ENCODE results near the gene MAD1L1. TPM values are rescaled to one million over a fixed set of nuclear protein-coding genes. Genes with fewer than 3 reads are reported as not detected.
A peak's percentile ranks its signal among the peaks of the same experiment; 100 is the strongest.
"Not testable (repeated sequence)": the region's sequence is repeated elsewhere in the genome, so short reads cannot be mapped to it uniquely, and the experiment has no call there.

Gene MAD1L1
- total and polyA plus RNA-seq, 4 donors = 29.3 to 44.1 (median 35.8) TPM

DNA sequence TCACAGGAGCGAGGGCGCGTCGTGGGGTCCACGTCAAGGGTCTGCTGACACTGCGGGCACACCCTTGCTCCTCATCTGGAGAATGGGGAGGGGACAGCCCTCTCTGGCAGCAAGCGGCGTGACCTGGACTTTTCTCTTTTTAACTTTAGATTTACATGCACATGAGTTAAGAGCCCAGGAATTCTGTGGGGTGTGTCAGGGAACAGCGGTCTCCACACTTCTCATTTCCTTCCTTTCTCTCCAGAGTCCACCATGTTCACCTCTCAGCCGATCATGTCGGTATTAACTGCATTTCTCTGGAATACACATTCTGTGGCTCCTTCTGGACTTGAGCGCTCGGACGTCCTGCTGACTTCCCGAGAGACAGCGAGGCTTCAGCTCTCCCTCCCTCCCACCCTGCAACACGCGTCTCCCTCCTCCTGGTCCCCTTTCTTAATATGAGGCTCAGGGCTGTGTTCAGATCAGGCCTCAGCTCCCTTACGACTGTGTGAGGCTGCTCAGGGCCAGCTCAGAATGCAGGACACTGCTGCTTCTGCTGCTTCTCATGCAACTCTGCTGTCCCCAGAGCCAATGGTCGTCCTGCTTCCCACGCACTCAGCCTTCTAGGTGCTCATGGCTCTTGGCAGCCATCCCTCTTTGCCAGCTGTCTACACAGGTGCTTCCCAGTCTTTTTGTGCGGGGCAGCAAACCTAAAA is 301.3 kb downstream of the MAD1L1 start:
- Histone ChIP-seq H3K4me1 (ENCODE audit: control insufficient read depth, insufficient read depth, low read length) (no peaks in the 10 kb centered on the region), H3K4me3 (ENCODE audit: low read depth, low read length) (no peak overlapping the region), H3K27me3 (ENCODE audit: control insufficient read depth, insufficient read depth, low read length) (no peaks in the 10 kb centered on the region), H3K27ac (ENCODE audit: low read depth, low read length) (no peak overlapping the region), H3K9me3 (ENCODE audit: control insufficient read depth, insufficient read depth, low read length) (no peaks in the 10 kb centered on the region), H3K36me3 (ENCODE audit: control insufficient read depth, insufficient read depth, low read length) (peaks cover 50% of the 10 kb centered on the region)
- no peak for DNase-seq (ENCODE audit: low read depth in 4 of 6, low spot score in 6 of 6)
- 84% methylated on average over 15 of the region's 22 CpGs for WGBS (ENCODE audit: insufficient coverage)

DNA sequence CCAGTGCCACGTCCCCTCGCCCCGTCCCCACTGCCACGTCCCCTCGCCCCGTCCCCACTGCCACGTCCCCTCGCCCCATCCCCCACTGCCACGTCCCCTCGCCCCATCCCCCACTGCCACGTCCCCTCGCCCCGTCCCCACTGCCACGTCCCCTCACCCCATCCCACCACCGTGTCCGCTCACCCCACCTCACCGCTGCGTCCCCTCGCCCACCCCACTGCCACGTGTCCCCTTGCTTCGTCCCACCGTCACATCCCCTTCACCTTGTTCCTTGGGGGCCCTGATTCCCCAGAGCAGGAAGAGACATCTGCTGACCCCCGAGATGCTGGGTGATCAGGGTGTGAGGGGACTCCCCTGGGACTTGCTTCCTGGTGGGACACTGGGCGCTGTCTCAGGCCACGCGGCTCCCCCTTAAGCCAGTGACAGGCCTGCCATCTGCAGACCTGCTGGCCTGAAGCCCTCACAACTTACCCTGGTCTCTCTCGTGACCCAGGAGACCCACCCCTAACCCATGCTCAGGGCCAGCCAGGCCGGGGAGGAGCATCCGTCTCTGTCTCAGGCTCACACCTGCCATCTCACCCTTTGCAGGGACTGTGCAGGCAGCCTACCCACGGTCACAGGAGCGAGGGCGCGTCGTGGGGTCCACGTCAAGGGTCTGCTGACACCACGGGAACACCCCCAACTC is 302.2 kb downstream of the MAD1L1 start:
- WGBS (ENCODE audit: insufficient coverage) = over 99% methylated on average over 14 of the region's 36 CpGs
- no peak overlapping the region for H3K27ac ChIP-seq (ENCODE audit: low read depth, low read length)
- no peak overlapping the region for H3K4me3 ChIP-seq (ENCODE audit: low read depth, low read length)
- H3K9me3 ChIP-seq (ENCODE audit: control insufficient read depth, insufficient read depth, low read length) = no peaks in the 10 kb centered on the region
- H3K27me3 ChIP-seq (ENCODE audit: control insufficient read depth, insufficient read depth, low read length) = no peaks in the 10 kb centered on the region
- peaks cover 41% of the 10 kb centered on the region for H3K36me3 ChIP-seq (ENCODE audit: control insufficient read depth, insufficient read depth, low read length)
- DNase-seq (ENCODE audit: low read depth in 4 of 6, low spot score in 6 of 6) = no peak
- H3K4me1 ChIP-seq (ENCODE audit: control insufficient read depth, insufficient read depth, low read length) = no peaks in the 10 kb centered on the region

DNA sequence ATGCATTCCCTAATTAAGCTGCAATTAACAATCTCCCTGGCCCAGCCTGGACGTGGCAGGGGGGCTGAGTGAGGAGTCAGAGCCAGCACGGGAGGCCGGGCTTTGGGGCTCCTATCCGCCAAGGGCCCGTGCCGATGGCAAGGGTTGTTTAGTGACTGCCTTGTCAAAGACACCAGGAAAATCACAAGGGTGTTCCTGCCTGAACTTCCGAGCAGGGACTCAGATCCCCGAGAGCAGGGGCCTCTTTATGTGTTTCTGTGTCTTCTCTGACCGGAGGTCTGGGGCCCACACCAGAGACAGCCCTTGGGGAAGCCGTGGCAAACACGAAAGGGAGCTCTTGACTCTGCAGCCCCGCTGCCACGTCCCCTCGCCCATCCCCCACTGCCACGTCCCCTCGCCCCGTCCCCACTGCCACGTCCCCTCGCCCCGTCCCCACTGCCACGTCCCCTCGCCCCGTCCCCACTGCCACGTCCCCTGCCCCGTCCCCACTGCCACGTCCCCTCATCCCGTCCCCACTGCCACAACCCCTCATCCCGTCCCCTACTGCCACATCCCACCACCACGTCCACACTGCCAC is 303.3 kb downstream of the MAD1L1 start:
- not testable (repeated sequence) for H3K4me1 ChIP-seq (ENCODE audit: control insufficient read depth, insufficient read depth, low read length); DNase-seq (ENCODE audit: low read depth in 4 of 6, low spot score in 6 of 6); H3K27me3 ChIP-seq (ENCODE audit: control insufficient read depth, insufficient read depth, low read length); H3K9me3 ChIP-seq (ENCODE audit: control insufficient read depth, insufficient read depth, low read length); H3K27ac ChIP-seq (ENCODE audit: low read depth, low read length); H3K4me3 ChIP-seq (ENCODE audit: low read depth, low read length)
- peaks cover 34% of the 10 kb centered on the region for H3K36me3 ChIP-seq (ENCODE audit: control insufficient read depth, insufficient read depth, low read length)
- WGBS (ENCODE audit: insufficient coverage) = 89% methylated on average over 19 of the region's 29 CpGs

DNA sequence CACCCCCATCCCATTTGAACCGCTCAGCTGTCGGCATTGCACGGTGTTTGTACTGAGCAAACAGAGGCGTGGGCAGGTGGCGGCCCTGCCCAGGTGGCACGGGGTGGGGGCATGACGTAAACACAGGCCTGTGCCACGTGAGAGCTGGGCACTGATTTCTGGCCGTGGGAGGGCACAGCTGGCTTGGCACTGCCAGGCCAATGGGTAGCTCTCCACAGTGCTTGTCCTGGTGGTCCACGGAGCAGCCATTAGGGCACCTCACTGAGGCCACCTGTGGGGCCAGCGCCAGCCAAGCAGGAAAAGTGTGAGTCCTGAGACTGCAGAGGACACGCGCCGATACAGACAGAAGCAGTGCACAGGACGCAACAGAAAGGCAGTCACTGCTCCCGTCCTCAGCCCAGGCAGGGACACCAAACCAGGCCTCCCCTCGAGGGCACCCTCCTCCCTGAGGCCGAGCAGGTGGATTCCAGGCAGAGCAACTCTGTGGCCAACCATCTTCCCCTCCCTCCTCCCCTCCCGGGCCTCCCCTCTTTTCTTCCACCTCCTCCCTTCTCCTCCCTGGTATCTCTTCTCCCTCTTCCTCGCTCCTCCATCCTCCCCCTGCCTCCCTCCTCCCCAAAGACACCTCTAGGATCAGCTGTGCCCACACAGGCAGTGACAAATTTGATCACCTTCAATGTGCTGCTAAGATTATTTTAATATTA is 303.9 kb downstream of the MAD1L1 start:
- Histone ChIP-seq H3K4me3 (ENCODE audit: low read depth, low read length) (no peak overlapping the region), H3K27ac (ENCODE audit: low read depth, low read length) (no peak overlapping the region), H3K4me1 (ENCODE audit: control insufficient read depth, insufficient read depth, low read length) (no peaks in the 10 kb centered on the region), H3K36me3 (ENCODE audit: control insufficient read depth, insufficient read depth, low read length) (peaks cover 31% of the 10 kb centered on the region), H3K27me3 (ENCODE audit: control insufficient read depth, insufficient read depth, low read length) (no peaks in the 10 kb centered on the region), H3K9me3 (ENCODE audit: control insufficient read depth, insufficient read depth, low read length) (no peaks in the 10 kb centered on the region)
- WGBS (ENCODE audit: insufficient coverage) = 91% methylated on average over 20 of the region's 20 CpGs
- no peak for DNase-seq (ENCODE audit: low read depth in 4 of 6, low spot score in 6 of 6)

DNA sequence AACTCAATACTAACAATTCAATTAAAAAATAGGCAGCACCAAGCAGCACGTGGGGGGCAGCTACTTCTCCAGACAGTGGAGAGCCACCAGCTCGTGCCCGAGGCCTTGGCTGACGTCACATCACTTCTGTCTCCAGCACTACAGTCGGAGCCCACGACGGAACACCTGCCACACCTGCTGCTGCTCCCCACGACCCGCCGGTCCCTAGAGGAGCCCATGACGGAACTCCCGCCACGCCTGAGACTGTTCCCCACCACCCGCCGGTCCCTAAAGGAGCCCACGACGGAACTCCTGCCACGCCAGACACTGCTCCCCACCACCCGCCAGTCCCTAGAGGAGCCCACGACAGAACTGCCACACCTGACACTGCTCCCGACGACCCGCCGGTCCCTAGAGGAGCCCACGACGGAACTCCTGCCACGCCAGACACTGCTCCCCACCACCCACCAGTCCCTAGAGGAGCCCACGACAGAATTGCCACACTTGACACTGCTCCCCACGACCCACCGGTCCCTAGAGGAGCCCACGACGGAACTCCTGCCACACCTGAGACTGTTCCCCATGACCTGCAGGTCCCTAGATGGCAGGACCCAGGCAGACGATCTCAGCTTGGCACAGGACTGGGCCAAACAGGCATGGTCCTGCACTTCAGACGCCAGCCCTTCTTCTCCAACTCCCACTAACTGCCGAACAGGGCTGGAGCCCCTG is 304.7 kb downstream of the MAD1L1 start:
- H3K27me3 ChIP-seq (ENCODE audit: control insufficient read depth, insufficient read depth, low read length) = no peaks in the 10 kb centered on the region
- no peak overlapping the region for H3K27ac ChIP-seq (ENCODE audit: low read depth, low read length)
- WGBS (ENCODE audit: insufficient coverage) = 91% methylated on average over 35 of the region's 35 CpGs
- no peak for DNase-seq (ENCODE audit: low read depth in 4 of 6, low spot score in 6 of 6)
- no peak overlapping the region for H3K4me3 ChIP-seq (ENCODE audit: low read depth, low read length)
- peaks cover 31% of the 10 kb centered on the region for H3K36me3 ChIP-seq (ENCODE audit: control insufficient read depth, insufficient read depth, low read length)
- no peaks in the 10 kb centered on the region for H3K9me3 ChIP-seq (ENCODE audit: control insufficient read depth, insufficient read depth, low read length)
- H3K4me1 ChIP-seq (ENCODE audit: control insufficient read depth, insufficient read depth, low read length) = no peaks in the 10 kb centered on the region

DNA sequence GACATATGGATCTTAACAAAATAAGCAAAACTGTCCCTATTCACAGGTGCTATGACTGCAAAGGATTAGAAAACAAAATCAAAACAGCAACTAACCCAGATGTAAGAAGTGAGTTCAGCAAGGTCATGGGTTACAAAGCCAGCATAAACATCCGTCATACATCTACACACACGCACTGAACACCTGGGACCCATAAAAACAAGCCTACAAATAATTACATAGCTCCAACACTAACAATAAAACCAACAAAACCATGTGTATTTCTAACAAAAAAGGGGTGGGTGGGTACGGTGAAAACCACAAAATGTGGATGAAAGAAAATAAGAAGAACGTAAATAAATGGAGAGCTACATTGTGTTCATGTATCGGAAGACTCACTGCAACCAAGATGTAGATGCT is 305.8 kb downstream of the MAD1L1 start:
- WGBS (ENCODE audit: insufficient coverage) = 78% methylated on average over 2 of the region's 5 CpGs
- Histone ChIP-seq H3K9me3 (ENCODE audit: control insufficient read depth, insufficient read depth, low read length) (no peaks in the 10 kb centered on the region), H3K4me3 (ENCODE audit: low read depth, low read length) (no peak overlapping the region), H3K27ac (ENCODE audit: low read depth, low read length) (no peak overlapping the region), H3K4me1 (ENCODE audit: control insufficient read depth, insufficient read depth, low read length) (no peaks in the 10 kb centered on the region), H3K27me3 (ENCODE audit: control insufficient read depth, insufficient read depth, low read length) (no peaks in the 10 kb centered on the region), H3K36me3 (ENCODE audit: control insufficient read depth, insufficient read depth, low read length) (peaks cover 31% of the 10 kb centered on the region)
- DNase-seq (ENCODE audit: low read depth in 4 of 6, low spot score in 6 of 6) = no peak

DNA sequence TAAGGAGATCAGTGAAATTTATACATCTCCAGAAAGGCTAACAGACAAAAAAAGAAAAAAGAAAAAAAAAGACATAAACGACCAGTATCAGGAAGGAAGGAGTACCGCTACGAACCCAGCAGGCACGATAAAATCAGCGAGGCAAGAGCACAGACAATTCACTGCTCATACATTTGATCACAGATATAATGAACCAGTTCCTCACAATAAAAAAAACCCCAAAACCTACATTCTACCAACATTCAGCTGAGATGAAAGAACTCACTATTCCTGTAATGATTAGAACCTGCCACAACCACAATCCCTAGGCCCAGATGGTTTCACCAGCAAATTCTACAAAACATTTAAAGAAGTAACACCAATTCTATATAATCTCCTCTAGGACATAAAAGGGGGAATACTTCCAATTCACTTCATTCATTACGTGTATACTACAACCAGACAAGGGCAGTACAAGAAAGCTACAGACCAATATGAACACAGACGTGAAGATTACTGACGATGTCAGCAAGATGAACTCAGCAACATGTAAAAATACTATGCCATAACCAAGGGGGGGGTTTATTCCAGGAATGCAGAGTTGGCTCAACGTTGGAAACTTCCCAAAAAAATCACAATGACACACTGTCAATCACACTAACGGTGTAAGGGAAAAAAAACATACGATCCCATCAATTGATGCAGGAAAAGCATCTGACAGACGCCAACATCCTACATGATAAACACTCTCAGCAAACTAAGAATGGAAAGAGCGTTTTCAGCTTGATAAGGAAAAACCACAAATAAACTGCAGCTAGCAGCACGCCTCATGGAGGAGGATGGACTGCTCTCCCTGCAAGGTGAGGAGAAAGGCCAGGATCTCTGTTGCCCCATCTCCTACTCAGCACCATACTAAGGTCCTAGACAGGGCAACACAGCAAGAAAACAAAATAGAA is 306.5 kb downstream of the MAD1L1 start:
- 25% methylated on average over 2 of the region's 14 CpGs for WGBS (ENCODE audit: insufficient coverage)
- no peak overlapping the region for H3K4me3 ChIP-seq (ENCODE audit: low read depth, low read length)
- DNase-seq (ENCODE audit: low read depth in 4 of 6, low spot score in 6 of 6) = peak in 1 of 6 donors; percentile 50
- H3K27ac ChIP-seq (ENCODE audit: low read depth, low read length) = no peak overlapping the region
- peaks cover under 1% of the 10 kb centered on the region for H3K4me1 ChIP-seq (ENCODE audit: control insufficient read depth, insufficient read depth, low read length)
- peaks cover 29% of the 10 kb centered on the region for H3K36me3 ChIP-seq (ENCODE audit: control insufficient read depth, insufficient read depth, low read length)
- no peaks in the 10 kb centered on the region for H3K27me3 ChIP-seq (ENCODE audit: control insufficient read depth, insufficient read depth, low read length)
- H3K9me3 ChIP-seq (ENCODE audit: control insufficient read depth, insufficient read depth, low read length) = no peaks in the 10 kb centered on the region

DNA sequence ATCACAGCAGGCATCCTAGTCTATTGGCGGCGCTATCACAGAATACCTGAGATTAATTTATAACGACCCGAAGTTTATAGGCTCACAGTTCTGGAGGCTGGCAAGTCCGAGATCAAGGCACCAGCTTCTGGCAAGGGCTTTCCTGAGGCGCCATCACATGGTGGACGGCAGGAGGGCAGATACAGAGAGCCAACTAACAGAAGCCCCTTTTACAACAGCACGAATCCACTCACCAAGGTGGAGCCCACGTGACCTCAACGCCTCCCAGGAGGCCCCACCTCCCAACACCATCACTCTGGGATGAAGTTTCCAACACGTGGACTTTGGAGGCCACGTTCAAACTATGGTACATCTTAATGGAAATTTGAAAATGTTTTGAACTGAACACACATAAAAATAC is 307.4 kb downstream of the MAD1L1 start:
- DNase-seq (ENCODE audit: low read depth in 4 of 6, low spot score in 6 of 6) = peak in 1 of 6 donors; percentile 28
- Histone ChIP-seq H3K27me3 (ENCODE audit: control insufficient read depth, insufficient read depth, low read length) (no peaks in the 10 kb centered on the region), H3K4me1 (ENCODE audit: control insufficient read depth, insufficient read depth, low read length) (peaks cover 9% of the 10 kb centered on the region), H3K4me3 (ENCODE audit: low read depth, low read length) (no peak overlapping the region), H3K36me3 (ENCODE audit: control insufficient read depth, insufficient read depth, low read length) (peaks cover 23% of the 10 kb centered on the region), H3K27ac (ENCODE audit: low read depth, low read length) (no peak overlapping the region), H3K9me3 (ENCODE audit: control insufficient read depth, insufficient read depth, low read length) (no peaks in the 10 kb centered on the region)
- 90% methylated on average over 7 of the region's 12 CpGs for WGBS (ENCODE audit: insufficient coverage)

Data from spinal cord (tissue), 10 donors.